Lower leg skin (tissue), 3 donors: ENCODE measurements around the gene SLC25A51.

ENCODE experiments used
- POLR2A ChIP-seq, 2 donors: fragments of 450-650 bp; IDR thresholded peaks; one replicate each; pipeline ENCODE4 v1.6.1; 2016 to 2017; ENCODE audit warnings: antibody characterized with exemption in 2 of 2, mild to moderate bottlenecking in 1 of 2, moderate library complexity in 1 of 2
- TF ChIP-seq, protein P1 (sequence below), 3 donors: fragments of 450-650 bp; IDR thresholded peaks; one replicate each; pipeline ENCODE4 v1.5.1; 2016; ENCODE audit warnings: antibody characterized with exemption in 3 of 3, mild to moderate bottlenecking in 3 of 3, moderate library complexity in 2 of 3

DNA sequence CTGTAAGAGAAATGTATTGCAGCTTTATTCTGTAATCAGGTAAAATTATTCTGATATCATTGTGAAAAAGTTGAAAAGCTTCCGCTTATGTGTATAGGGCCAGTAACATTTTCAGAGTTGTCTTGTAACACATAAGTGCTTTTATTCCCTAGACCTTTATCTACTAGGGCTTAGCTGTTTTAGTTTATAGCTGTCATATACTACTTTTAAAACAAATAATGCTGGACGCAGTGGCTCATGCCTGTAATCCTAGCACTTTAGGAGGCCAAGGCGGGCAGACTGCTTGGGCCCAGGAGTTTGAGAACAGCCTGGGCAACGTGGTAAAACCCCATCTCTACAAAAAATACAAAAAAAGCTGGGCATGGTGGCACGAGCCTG is 33.1 kb downstream of the SLC25A51 start:
- TF ChIP-seq, protein P1, sequence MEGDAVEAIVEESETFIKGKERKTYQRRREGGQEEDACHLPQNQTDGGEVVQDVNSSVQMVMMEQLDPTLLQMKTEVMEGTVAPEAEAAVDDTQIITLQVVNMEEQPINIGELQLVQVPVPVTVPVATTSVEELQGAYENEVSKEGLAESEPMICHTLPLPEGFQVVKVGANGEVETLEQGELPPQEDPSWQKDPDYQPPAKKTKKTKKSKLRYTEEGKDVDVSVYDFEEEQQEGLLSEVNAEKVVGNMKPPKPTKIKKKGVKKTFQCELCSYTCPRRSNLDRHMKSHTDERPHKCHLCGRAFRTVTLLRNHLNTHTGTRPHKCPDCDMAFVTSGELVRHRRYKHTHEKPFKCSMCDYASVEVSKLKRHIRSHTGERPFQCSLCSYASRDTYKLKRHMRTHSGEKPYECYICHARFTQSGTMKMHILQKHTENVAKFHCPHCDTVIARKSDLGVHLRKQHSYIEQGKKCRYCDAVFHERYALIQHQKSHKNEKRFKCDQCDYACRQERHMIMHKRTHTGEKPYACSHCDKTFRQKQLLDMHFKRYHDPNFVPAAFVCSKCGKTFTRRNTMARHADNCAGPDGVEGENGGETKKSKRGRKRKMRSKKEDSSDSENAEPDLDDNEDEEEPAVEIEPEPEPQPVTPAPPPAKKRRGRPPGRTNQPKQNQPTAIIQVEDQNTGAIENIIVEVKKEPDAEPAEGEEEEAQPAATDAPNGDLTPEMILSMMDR (IDR thresholded peaks at IDR 0.05), result no peak
- TF ChIP-seq POLR2A (IDR thresholded peaks at IDR 0.05), result no peak
